ENCODE measurements around the gene LRRC14B. TPM values are rescaled to one million over a fixed set of nuclear protein-coding genes. Genes with fewer than 3 reads are reported as not detected.

Gene LRRC14B
- total and polyA plus RNA-seq, 10 donors = 0.10 TPM; not detected in 9

- H3K4me1 ChIP-seq = no peaks in the 10 kb centered on the region
- peak; percentile 10 for DNase-seq
- no peak for TF ChIP-seq POLR2AphosphoS5 (IDR thresholded peaks at IDR 0.05)
- TF ChIP-seq CTCF (IDR thresholded peaks at IDR 0.05 in 8 of 11, conservative IDR thresholded peaks at IDR 0.05 in 3 of 11) = no peak
- TF ChIP-seq POLR2A (IDR thresholded peaks at IDR 0.05) = no peak
- WGBS, 5 donors = 43 to 55% (median 49%) methylated on average over 19 of the region's 19 CpGs
- H3K9me3 ChIP-seq = no peaks in the 10 kb centered on the region
- H3K36me3 ChIP-seq = no peaks in the 10 kb centered on the region
- H3K4me3 ChIP-seq = no peak overlapping the region
- no peak overlapping the region for H3K27ac ChIP-seq
- intact Hi-C loops (cut with DNase I; ENCODE audit: low total_unique reads) = no loop called here
- H3K27me3 ChIP-seq (replicated peaks in 1 of 7) = peaks cover 0 to 58% (median 0%) of the 10 kb centered on the region in 7 donors
Measured at GRCh38 chr5:159448-160172, 31.7 kb upstream of the LRRC14B start.

- no peaks in the 10 kb centered on the region for H3K4me1 ChIP-seq
- H3K27ac ChIP-seq = no peak overlapping the region
- no peak for TF ChIP-seq POLR2AphosphoS5 (IDR thresholded peaks at IDR 0.05)
- TF ChIP-seq CTCF (IDR thresholded peaks at IDR 0.05 in 8 of 11, conservative IDR thresholded peaks at IDR 0.05 in 3 of 11) = no peak
- TF ChIP-seq POLR2A (IDR thresholded peaks at IDR 0.05) = no peak
- intact Hi-C loops (cut with DNase I; ENCODE audit: low total_unique reads) = no loop called here
- 85 to 91% (median 89%) methylated on average over 14 of the region's 14 CpGs for WGBS, 5 donors
- peaks cover 0 to 58% (median 0%) of the 10 kb centered on the region in 7 donors for H3K27me3 ChIP-seq (replicated peaks in 1 of 7)
- H3K9me3 ChIP-seq = no peaks in the 10 kb centered on the region
- H3K36me3 ChIP-seq = no peaks in the 10 kb centered on the region
- no peak overlapping the region for H3K4me3 ChIP-seq
- peak; percentile 62 for DNase-seq
Measured at GRCh38 chr5:160173-160510, 31.2 kb upstream of the LRRC14B start.

GRCh38 chr5:160921-161802 is 30.1 kb upstream of the LRRC14B start:
- 87 to 95% (median 90%) methylated on average over 23 of the region's 23 CpGs for WGBS, 5 donors
- intact Hi-C loops (cut with DNase I; ENCODE audit: low total_unique reads) = no loop called here

More at GRCh38 chr5:160921-161802, 30.1 kb upstream of the LRRC14B start:
- no peaks in the 10 kb centered on the region for H3K36me3 ChIP-seq
- H3K9me3 ChIP-seq = no peaks in the 10 kb centered on the region
- DNase-seq = peak; percentile 37
- no peak overlapping the region for H3K27ac ChIP-seq
- no peaks in the 10 kb centered on the region for H3K4me1 ChIP-seq
- H3K27me3 ChIP-seq (replicated peaks in 1 of 7) = peaks cover 0 to 56% (median 0%) of the 10 kb centered on the region in 7 donors
- no peak overlapping the region for H3K4me3 ChIP-seq
- TF ChIP-seq POLR2A (IDR thresholded peaks at IDR 0.05) (no peak), CTCF (IDR thresholded peaks at IDR 0.05 in 8 of 11, conservative IDR thresholded peaks at IDR 0.05 in 3 of 11) (no peak), POLR2AphosphoS5 (IDR thresholded peaks at IDR 0.05) (no peak)

Data from spleen (tissue), 11 donors.